Kidney tubule cell (primary cell): Measurements from ENCODE around the gene OR11G2.
"Not testable (repeated sequence)": the region's sequence is repeated elsewhere in the genome, so short reads cannot be mapped to it uniquely, and the experiment has no call there.

Experiments
- DNase-seq: peaks from one replicate; pipeline ENCODE4 v3.0.0-alpha.2; 2018; ENCODE audit warnings: low spot score

Gene OR11G2

DNA sequence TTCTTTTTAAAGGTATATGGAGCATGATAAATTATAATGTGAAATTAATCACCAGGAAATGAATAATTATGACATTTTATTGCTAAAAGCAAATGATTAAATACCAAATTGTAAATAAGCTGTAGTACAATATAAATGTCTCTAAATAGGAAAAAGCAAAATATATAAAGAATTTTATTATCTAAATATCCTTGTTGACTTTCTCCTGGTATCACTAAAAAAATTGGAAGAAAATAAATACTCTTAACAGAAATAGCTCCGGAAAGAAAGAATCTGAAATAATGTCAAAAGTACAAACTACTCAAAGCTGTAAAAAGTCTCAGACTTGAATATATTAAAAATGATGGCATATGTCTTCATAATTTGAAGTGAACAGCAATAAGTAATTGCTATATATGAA, 38.0 kb downstream of the OR11G2 start, which contains the start of gene OR11H7:
TSS of gene OR11H7 (plus strand) at position 301 of the 400 bp plus-strand sequence.
- no peak for DNase-seq

DNA sequence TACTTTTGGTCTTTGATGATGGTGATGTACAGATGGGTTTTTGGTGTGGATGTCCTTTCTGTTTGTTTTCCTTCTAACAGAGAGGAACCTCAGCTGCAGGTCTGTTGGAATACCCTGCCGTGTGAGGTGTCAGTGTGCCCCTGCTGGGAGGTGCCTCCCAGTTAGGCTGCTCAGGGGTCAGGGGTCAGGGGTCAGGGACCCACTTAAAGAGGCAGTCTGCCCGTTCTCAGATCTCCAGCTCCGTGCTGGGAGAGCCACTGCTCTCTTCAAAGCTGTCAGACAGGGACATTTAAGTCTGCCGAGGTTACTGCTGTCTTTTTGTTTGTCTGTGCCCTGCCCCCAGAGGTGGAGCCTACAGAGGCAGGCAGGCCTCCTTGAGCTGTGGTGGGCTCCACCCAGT, 44.7 kb downstream of the OR11G2 start:
- not testable (repeated sequence) for DNase-seq

DNA sequence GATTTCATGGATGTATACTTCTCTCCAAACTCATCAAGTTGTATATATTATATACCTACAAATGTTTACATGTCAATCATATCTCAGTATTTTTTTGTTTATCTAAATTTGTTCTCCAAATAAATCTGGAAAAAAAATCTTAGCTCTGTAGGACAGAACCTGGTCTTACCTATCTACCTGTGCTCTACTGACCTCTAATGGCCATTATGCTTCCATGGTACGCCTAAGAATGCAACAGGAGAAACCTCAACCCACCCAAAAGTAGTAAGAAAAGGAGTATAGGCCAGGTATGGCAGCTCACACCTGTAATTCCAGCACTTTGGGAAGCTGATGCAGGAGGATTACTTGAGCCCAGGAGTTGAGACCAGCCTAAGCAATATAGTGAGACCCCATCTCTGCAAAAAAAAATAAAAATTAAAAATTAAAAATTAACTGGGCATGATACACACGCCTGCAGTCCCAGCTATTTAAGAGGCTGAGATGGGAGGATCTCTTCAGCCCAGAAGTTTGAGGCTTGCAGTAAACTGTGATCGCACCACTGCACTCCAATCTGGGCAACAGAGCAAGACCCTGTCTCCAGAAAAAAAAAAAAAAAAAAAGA, 57.0 kb downstream of the OR11G2 start:
- peak; percentile 30 for DNase-seq
